BE2C (cell line): ENCODE results near the gene ATG4A.

Source experiments
- DNase-seq: peaks from one replicate; pipeline ENCODE4 v3.0.0-alpha.2; 2020
- H3K27me3 ChIP-seq: fragments of 250-450 bp; sonication (Bioruptor Pico); 2 replicates; pipeline ENCODE4 v1.5.1; 2020; ENCODE audit warnings: mild to moderate bottlenecking
- H3K36me3 ChIP-seq: fragments of 250-450 bp; sonication (Bioruptor Pico); 2 replicates; pipeline ENCODE4 v1.5.1; 2020; ENCODE audit warnings: mild to moderate bottlenecking
- H3K4me1 ChIP-seq: fragments of 250-450 bp; sonication (Bioruptor Pico); 2 replicates; pipeline ENCODE4 v1.5.1; 2020
- H3K4me3 ChIP-seq: 2 replicates; pipeline ENCODE4 v1.5.1; 2011; ENCODE audit warnings: low read depth, low read length
- H3K9me3 ChIP-seq: fragments of 250-450 bp; sonication (Bioruptor Pico); 2 replicates; pipeline ENCODE4 v1.5.1; 2020
- CTCF ChIP-seq: IDR thresholded peaks from 2 replicates; pipeline ENCODE4 v1.5.1; 2012; ENCODE audit warnings: mild to moderate bottlenecking, low read depth, low read length

Gene ATG4A

GRCh38 chrX:108167211-108167872, 75.8 kb downstream of the ATG4A start:
- Histone ChIP-seq H3K36me3 (no peaks in the 10 kb centered on the region), H3K4me1 (no peaks in the 10 kb centered on the region), H3K27me3 (no peaks in the 10 kb centered on the region), H3K4me3 (no peak overlapping the region), H3K9me3 (no peaks in the 10 kb centered on the region)
- TF ChIP-seq CTCF, result no peak
- no peak for DNase-seq

- Histone ChIP-seq H3K9me3 (no peaks in the 10 kb centered on the region), H3K36me3 (no peaks in the 10 kb centered on the region), H3K4me1 (no peaks in the 10 kb centered on the region), H3K27me3 (no peaks in the 10 kb centered on the region), H3K4me3 (no peak overlapping the region)
- no peak for DNase-seq
- TF ChIP-seq CTCF, result no peak
Measured at GRCh38 chrX:108168961-108169740, 77.6 kb downstream of the ATG4A start.

- no peak for DNase-seq
Measured at GRCh38 chrX:108169768-108170167, 78.2 kb downstream of the ATG4A start.

GRCh38 chrX:108171671-108172070, 80.1 kb downstream of the ATG4A start:
- no peaks in the 10 kb centered on the region for H3K9me3 ChIP-seq
- no peak for DNase-seq
- H3K4me3 ChIP-seq, result no peak overlapping the region
- TF ChIP-seq CTCF, result no peak
- H3K4me1 ChIP-seq, result no peaks in the 10 kb centered on the region
- H3K36me3 ChIP-seq, result no peaks in the 10 kb centered on the region
- no peaks in the 10 kb centered on the region for H3K27me3 ChIP-seq

More at GRCh38 chrX:108169768-108170167, 78.2 kb downstream of the ATG4A start:
- Histone ChIP-seq H3K4me3 (no peak overlapping the region), H3K4me1 (no peaks in the 10 kb centered on the region), H3K27me3 (no peaks in the 10 kb centered on the region), H3K9me3 (no peaks in the 10 kb centered on the region), H3K36me3 (no peaks in the 10 kb centered on the region)
- no peak for TF ChIP-seq CTCF

- H3K36me3 ChIP-seq, result no peaks in the 10 kb centered on the region
- no peaks in the 10 kb centered on the region for H3K27me3 ChIP-seq
- H3K4me3 ChIP-seq, result no peak overlapping the region
- no peaks in the 10 kb centered on the region for H3K9me3 ChIP-seq
- DNase-seq, result no peak
- no peaks in the 10 kb centered on the region for H3K4me1 ChIP-seq
- TF ChIP-seq CTCF, result no peak
Measured at GRCh38 chrX:108173874-108174273, 82.3 kb downstream of the ATG4A start.

GRCh38 chrX:108177351-108178142, 86.0 kb downstream of the ATG4A start:
- no peak for DNase-seq

More at GRCh38 chrX:108177351-108178142, 86.0 kb downstream of the ATG4A start:
- H3K27me3 ChIP-seq, result no peaks in the 10 kb centered on the region
- H3K36me3 ChIP-seq, result no peaks in the 10 kb centered on the region
- no peak overlapping the region for H3K4me3 ChIP-seq
- H3K9me3 ChIP-seq, result no peaks in the 10 kb centered on the region
- TF ChIP-seq CTCF, result no peak
- H3K4me1 ChIP-seq, result no peaks in the 10 kb centered on the region
